Prostate gland (tissue), 2 donors: Measurements from ENCODE around the gene COIL. TPM values are rescaled to one million over a fixed set of nuclear protein-coding genes. Genes with fewer than 3 reads are reported as not detected.
A peak's percentile ranks its signal among the peaks of the same experiment; 100 is the strongest.

Experiments
- DNase-seq: peaks from one replicate; pipeline ENCODE4 v3.0.0-alpha.2; 2019; ENCODE audit warnings: low spot score
- H3K27ac ChIP-seq, 2 donors: fragments of 200-600 bp; sonication (generic); 2 replicates each; pipeline ENCODE4 v1.5.1; 2017 to 2019
- H3K27me3 ChIP-seq: fragments of 200-600 bp; sonication (generic); replicated peaks from 2 replicates; pipeline ENCODE4 v1.5.1; 2019; ENCODE audit not compliant: insufficient read depth
- H3K36me3 ChIP-seq, 2 donors: fragments of 200-600 bp; sonication (generic); 1 replicate in 1 of 2; 2 replicates in 1 of 2; pipeline versions ENCODE4 v1.5.1 to v1.8.1; 2017 to 2019
- H3K4me1 ChIP-seq: fragments of 200-600 bp; sonication (generic); replicated peaks from 2 replicates; pipeline ENCODE4 v1.5.1; 2019
- H3K4me3 ChIP-seq, 2 donors: fragments of 200-600 bp; sonication (generic); 2 replicates each; pipeline ENCODE4 v1.5.1; 2017 to 2019
- H3K9me3 ChIP-seq: fragments of 200-600 bp; sonication (generic); 2 replicates; pipeline ENCODE4 v1.5.1; 2017
- CTCF ChIP-seq, 4 experiments: fragments of 200-600 bp in 2 of 4; fragments of 450-650 bp in 2 of 4; sonication (generic) in 2 of 4; IDR thresholded peaks; 1 replicate in 3 of 4; 2 replicates in 1 of 4; pipeline ENCODE4 v1.5.1; 2016 to 2019; ENCODE audit warnings: antibody characterized with exemption in 4 of 4, mild to moderate bottlenecking in 2 of 4, moderate library complexity in 2 of 4
- POLR2A ChIP-seq: fragments of 450-650 bp; IDR thresholded peaks from one replicate; pipeline ENCODE4 v1.6.1; 2016; ENCODE audit warnings: antibody characterized with exemption, mild to moderate bottlenecking
- POLR2AphosphoS5 ChIP-seq: sonication (generic); formaldehyde crosslinking; IDR thresholded peaks from one replicate; pipeline ENCODE4 v1.6.1; 2017; ENCODE audit warnings: antibody characterized with exemption
- WGBS: methylation state at CpG from one replicate; pipeline ENCODE4 v1.1.5; 2018; 5-methylcytosine and 5-hydroxymethylcytosine counted together
- intact Hi-C: fragments of 100-400 bp; cut with DNase I; formaldehyde crosslinking; loops from one replicate; pipeline ENCODE4 v1.14.2; 2022
- total RNA-seq, 2 donors: library from RNA; depleted of rRNA; stranded (reverse); fragments of >200 nt; gene quantifications; one replicate each; pipeline ENCODE4 v1.1.0, GENCODE V29; 2016

The COIL gene
- total RNA-seq, 2 donors from 2014 or later, result 14.8 to 22.3 TPM

GRCh38 chr17:57006040-57006439, 45.2 kb upstream of the COIL start:
- Histone ChIP-seq H3K4me1 (no peaks in the 10 kb centered on the region), H3K4me3 (no peak overlapping the region), H3K36me3 (peaks cover 0 to 6% of the 10 kb centered on the region in 2 donors), H3K27me3 (no peaks in the 10 kb centered on the region), H3K9me3 (no peaks in the 10 kb centered on the region), H3K27ac (no peak overlapping the region)
- intact Hi-C loops, result loop anchor here (10.0 kb wide), 1 partner anchor 109 kb away; no protein-coding TSS in a partner anchor
- DNase-seq, result no peak
- 93% methylated on average over 2 of the region's 2 CpGs for WGBS
- TF ChIP-seq CTCF (IDR thresholded peaks at IDR 0.05), result no peak
- no peak for TF ChIP-seq POLR2A
- TF ChIP-seq POLR2AphosphoS5, result no peak

GRCh38 chr17:57004944-57005579, 44.2 kb upstream of the COIL start:
- Histone ChIP-seq H3K36me3 (peaks cover 0 to 6% of the 10 kb centered on the region in 2 donors), H3K27me3 (no peaks in the 10 kb centered on the region), H3K4me3 (no peak overlapping the region), H3K27ac (no peak overlapping the region), H3K4me1 (no peaks in the 10 kb centered on the region), H3K9me3 (no peaks in the 10 kb centered on the region)
- no peak for DNase-seq
- intact Hi-C loops, result loop anchor here (1.0 to 10.0 kb wide), 2 partner anchors 49 to 110 kb away; no protein-coding TSS in a partner anchor
- TF ChIP-seq CTCF (IDR thresholded peaks at IDR 0.05) (peak in 2 of 4 experiments; percentile 11 to 61), POLR2A (no peak), POLR2AphosphoS5 (peak; percentile 33)
- WGBS, result 77% methylated on average over 8 of the region's 8 CpGs

GRCh38 chr17:57002904-57003303, 42.1 kb upstream of the COIL start:
- TF ChIP-seq POLR2A (no peak), POLR2AphosphoS5 (no peak), CTCF (IDR thresholded peaks at IDR 0.05) (no peak)
- 67% methylated on average over 5 of the region's 5 CpGs for WGBS
- H3K4me1 ChIP-seq, result no peaks in the 10 kb centered on the region
- H3K4me3 ChIP-seq, result no peak overlapping the region
- intact Hi-C loops, result loop anchor here (10.0 kb wide), 1 partner anchor 112 kb away; no protein-coding TSS in a partner anchor
- no peak overlapping the region for H3K27ac ChIP-seq
- H3K9me3 ChIP-seq, result no peaks in the 10 kb centered on the region
- peaks cover 0 to 6% of the 10 kb centered on the region in 2 donors for H3K36me3 ChIP-seq
- no peaks in the 10 kb centered on the region for H3K27me3 ChIP-seq
- DNase-seq, result no peak

- Histone ChIP-seq H3K4me3 (no peak overlapping the region), H3K27me3 (no peaks in the 10 kb centered on the region), H3K9me3 (no peaks in the 10 kb centered on the region), H3K27ac (no peak overlapping the region), H3K4me1 (no peaks in the 10 kb centered on the region), H3K36me3 (peaks cover 4 to 6% of the 10 kb centered on the region in 2 donors)
- 70% methylated on average over 7 of the region's 7 CpGs for WGBS
- intact Hi-C loops, result loop anchor here (10.0 kb wide), 1 partner anchor 113 kb away; no protein-coding TSS in a partner anchor
- TF ChIP-seq POLR2AphosphoS5, result no peak
- TF ChIP-seq POLR2A, result no peak
- TF ChIP-seq CTCF (IDR thresholded peaks at IDR 0.05), result peak in 1 of 4 experiments; percentile 14
- DNase-seq, result no peak
Observed at GRCh38 chr17:57001541-57001940, 40.7 kb upstream of the COIL start.

GRCh38 chr17:56997313-56997712, 36.5 kb upstream of the COIL start:
- peaks cover 4 to 6% of the 10 kb centered on the region in 2 donors for H3K36me3 ChIP-seq
- TF ChIP-seq POLR2AphosphoS5 (no peak), POLR2A (no peak), CTCF (IDR thresholded peaks at IDR 0.05) (no peak)
- no peaks in the 10 kb centered on the region for H3K27me3 ChIP-seq
- no peaks in the 10 kb centered on the region for H3K9me3 ChIP-seq
- 99% methylated on average over 2 of the region's 2 CpGs for WGBS
- intact Hi-C loops, result no loop called here
- H3K4me3 ChIP-seq, result no peak overlapping the region
- no peaks in the 10 kb centered on the region for H3K4me1 ChIP-seq
- H3K27ac ChIP-seq, result no peak overlapping the region
- no peak for DNase-seq
